Measurements from ENCODE around the gene IPO9.

The IPO9 gene

DNA sequence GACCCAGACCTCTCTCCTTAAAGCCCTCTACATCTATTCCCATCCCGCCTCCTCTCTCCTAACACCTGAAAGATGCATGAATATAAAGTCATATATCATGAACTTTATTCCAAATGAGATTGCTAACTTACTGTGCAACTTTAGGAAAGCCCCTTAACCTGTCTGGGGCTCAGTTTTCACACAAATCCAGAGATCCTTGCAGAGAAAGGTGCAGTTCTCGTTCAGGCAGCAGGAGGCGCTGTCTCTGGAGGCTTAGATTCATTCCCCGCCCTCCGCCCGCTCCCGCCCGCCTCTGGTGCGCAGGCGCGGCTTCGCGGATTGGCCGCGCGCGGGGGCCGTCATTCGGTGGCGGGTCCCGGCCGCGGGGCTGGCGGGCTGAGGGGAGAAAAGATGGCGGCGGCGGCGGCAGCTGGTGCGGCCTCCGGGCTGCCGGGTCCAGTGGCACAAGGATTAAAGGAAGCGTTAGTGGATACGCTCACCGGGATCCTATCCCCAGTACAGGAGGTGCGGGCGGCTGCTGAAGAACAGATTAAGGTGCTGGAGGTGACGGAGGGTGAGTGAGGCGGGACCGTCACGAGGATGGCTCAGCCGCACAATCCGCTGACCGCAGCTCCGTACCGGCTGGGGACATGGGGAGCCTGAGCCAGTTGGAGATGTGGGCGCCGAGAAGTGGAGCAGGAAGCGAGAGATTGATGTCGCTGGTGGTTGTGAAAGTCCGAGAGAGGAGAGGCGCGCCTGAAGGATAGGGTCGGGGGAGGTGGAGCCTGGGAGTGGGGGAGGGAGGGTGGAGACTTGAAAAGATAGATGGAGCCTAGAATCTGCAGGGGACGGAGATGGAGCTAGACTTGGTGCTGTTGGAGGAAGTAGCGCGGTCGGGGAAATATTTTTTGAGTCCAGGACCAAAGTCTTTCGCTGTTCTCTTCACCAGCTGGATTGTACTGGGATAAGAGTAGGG lies at the start of gene IPO9:
Gene IPO9, plus strand, starts transcription at position 338 of the 955 bp plus-strand sequence. Its CDS starts 53 bp downstream, at position 391.
- peak; percentile 96 for DNase-seq

DNA sequence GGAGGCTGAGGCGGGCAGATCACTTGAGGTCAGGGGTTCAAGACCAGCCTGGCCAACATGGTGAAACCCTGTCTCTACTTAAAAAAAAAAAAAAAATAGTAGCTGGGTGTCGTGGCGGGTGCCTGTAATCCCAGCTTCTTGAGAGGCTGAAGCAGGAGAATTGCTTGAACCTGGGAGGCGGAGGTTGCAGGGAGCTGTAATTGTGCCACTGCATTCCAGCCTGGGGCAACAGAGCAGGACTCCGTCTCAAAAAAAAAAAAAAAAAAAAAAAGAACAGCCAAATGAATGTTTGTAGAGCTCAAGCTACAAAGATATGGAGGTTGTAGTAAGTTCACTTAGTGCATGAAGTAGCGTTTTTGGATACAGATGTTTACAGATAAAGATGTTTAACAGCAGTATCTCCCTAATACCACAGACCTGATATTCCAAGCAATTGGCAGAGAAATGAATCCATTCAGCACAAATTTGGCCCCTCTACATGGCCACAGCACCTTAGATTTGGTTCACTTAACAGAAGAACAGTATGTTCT lies 49.5 kb upstream of the IPO9 start:
- DNase-seq = no peak

DNA sequence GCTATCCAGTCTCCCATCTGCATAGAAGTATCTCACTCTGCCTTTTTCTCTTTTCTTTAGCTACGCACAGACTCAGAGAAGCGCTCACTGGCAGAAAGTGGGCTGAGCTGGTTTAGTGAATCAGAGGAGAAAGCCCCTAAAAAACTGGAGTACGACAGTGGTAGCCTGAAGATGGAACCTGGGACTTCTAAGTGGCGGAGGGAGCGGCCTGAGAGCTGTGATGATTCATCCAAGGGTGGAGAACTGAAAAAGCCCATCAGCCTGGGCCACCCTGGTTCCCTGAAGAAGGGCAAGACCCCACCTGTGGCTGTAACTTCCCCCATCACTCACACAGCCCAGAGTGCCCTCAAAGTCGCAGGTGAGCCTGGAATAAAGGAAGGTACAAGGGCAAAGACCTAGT lies 48.0 kb upstream of the IPO9 start:
- DNase-seq = no peak

DNA sequence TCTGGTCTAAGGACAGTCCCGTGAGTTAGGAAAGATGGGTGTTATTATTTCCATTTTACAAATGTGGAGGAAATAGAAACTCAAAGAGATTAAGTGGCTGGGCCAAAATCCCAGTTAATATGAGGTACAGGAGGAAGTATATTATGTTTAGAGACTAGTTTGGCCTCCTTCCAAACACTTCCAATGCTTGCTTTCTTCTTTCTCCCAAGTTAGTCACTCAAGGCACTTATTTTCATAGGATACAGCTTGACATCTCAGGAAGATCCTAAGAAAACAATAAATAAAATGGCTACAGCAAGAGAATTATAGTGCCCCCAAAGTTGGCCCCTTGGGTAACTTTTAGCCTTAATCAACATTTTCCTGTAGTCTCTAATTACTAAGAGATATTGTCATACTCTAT lies 47.5 kb upstream of the IPO9 start:
- DNase-seq = no peak

DNA sequence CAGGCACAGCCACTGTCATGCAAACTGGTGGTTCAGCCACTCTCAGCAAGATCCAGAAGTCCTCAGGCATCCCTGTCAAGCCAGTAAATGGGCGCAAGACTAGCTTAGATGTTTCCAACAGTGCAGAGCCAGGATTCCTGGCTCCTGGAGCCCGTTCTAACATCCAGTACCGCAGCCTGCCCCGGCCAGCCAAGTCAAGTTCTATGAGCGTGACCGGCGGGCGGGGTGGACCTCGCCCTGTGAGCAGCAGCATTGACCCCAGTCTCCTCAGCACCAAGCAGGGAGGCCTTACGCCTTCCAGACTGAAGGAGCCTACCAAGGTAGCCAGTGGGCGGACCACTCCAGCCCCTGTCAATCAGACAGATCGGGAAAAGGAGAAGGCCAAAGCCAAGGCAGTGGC lies 46.6 kb upstream of the IPO9 start:
- no peak for DNase-seq

DNA sequence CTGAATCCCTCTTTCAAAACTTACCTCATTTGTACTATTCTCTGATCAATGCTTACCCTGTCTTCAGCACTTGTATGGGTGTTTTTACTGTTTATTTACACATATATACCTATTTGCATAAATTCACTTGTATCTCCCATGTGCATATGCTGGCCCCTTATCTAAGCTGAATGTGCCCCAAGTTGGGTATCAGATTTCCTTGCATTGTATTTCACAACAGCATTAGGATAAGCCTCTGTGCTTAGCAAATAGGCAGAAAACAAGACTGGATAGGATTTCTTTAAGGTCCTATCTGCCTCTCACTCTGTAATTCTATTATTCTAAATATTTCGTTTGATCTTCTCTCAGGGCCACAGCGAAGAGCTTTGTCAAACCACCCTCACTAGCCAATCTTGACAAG lies 45.9 kb upstream of the IPO9 start:
- no peak for DNase-seq

DNA sequence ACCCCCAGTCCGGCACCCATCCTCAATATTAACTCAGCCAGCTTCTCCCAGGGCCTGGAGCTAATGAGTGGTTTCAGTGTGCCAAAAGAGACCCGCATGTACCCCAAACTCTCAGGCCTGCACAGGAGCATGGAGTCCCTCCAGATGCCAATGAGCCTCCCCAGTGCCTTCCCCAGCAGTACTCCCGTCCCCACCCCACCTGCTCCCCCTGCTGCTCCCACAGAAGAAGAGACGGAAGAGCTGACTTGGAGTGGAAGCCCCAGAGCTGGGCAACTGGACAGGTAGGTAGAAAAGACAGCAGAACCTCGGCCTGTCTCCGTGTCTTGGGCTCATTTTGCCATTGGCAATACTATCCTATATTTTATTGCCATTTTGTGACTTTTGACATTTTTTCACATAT lies 45.4 kb upstream of the IPO9 start:
- DNase-seq = no peak

DNA sequence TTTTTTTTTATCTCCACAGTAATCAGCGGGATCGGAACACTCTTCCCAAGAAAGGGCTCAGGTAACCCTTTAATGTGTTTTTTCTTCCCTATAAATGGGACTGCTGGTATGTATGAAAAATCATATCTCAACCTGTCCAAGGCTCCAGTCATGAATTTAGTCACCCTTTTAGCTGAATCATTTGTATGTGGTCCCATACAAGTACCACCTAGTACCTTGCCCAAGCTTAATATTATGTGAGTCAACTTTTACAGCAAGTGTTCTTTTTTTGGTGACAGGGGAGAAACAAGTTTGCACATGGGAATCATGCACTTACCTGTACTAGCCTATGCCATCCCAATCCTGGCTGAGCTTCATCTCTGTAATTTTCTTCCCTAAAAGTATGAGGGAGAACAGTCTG lies 43.7 kb upstream of the IPO9 start:
- DNase-seq = no peak

DNA sequence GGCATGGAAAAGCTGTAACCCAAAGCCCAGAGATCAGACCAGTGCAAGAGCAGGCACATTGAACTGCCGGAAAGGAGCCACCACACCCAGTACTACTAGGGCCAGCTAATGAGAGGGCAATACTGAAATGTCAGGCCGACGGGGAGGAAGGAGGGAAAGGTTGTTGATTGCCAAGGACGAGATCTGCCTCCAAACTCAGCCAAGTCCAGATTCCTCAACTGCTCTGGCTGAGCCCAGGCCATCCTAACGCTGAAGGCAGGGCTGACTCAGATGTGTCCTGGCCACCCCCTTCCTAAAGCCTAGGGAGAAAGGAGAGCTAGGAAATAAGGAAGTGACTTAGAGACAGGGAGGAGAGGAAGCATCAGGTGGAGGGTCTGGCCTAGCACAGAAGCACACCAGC lies 42.1 kb upstream of the IPO9 start:
- DNase-seq = no peak

DNA sequence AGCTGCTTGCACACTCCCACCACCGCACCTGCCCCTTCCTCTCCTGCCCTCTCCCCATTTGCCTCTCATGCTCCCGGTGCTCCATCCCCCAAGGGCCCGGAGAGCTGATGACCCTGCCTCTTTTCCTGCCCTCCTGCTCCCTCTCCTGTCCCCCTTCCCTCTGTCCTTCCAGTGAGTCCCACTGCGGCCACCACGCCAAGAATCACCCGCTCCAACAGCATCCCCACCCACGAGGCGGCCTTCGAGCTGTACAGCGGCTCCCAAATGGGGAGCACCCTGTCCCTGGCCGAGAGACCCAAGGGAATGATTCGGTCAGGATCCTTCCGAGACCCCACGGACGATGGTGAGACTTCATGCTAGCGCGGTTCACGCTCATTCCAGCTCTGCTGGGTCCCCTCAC lies 40.7 kb upstream of the IPO9 start:
- no peak for DNase-seq

DNA sequence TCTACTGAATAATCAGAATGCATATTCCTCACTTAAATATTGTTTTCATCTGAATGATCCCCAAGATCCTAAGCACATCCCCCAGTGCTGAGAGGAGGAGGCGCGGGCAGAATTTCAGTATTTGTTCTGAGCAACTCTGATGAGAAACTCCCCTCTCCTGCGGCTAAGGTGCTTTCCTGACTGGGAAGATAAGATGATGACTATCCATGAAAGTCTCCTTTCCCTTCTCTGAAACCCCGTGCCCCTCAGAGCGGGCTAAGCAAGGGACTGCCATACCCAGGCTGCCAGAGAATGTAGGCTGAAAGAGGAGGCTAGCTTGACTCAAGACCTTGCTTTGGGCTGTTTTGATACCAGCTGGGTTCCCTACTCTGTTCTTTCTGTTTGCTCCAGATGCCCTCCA lies 39.7 kb upstream of the IPO9 start:
- DNase-seq = no peak

DNA sequence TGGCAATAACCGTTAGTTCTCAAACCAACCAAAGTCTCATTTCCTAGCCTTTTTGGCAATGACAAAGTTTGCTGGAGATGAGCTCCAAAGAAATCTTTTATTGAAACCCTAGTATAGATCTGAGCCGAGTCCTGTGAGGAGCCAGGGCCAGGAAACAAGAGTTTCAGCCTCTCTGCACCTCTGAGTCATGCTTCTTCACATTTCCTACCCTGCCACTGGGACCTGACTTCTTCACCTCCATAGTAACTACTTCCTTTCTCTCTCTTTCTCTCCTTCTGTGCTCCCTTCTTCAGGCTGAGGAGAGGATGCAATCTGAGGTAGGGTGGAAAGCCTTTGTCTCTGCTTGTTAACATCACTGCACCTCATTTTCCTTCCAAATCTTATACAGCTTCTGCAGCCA lies 38.7 kb upstream of the IPO9 start:
- DNase-seq = no peak

DNA sequence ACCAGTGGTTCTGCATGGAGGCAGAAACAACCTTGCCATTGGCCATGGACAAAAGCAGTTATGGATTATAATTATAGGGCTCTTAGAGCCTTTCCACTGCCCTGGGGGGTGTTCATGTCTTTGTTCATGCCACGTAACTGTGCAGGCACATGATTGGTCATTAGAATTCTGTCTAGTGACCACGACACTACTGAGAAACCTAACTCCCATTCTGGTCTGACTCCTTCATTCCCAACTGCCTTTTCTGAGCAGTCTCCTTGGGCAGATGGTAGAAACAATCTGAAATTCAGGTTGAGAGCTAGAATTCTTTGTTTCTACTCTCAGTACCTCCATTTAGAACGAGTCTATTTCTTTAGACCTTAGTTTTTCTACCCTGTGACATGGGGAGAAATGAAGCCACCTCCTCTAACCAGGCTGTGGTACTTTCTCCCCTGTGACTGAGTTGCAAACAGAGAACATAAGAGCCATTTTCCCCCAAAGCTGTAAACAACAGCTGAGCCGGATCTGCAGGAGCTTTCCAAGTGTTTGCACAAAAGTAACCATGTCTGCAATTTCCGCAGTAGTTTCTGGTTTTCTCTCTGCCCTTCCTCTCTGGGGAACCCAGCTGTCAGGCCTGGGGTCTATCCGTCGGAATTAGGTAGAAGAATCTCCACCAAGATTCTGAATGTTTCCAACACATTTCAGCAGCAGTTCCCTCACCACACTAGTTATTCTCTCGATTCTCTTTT lies 37.7 kb upstream of the IPO9 start:
- DNase-seq = no peak

DNA sequence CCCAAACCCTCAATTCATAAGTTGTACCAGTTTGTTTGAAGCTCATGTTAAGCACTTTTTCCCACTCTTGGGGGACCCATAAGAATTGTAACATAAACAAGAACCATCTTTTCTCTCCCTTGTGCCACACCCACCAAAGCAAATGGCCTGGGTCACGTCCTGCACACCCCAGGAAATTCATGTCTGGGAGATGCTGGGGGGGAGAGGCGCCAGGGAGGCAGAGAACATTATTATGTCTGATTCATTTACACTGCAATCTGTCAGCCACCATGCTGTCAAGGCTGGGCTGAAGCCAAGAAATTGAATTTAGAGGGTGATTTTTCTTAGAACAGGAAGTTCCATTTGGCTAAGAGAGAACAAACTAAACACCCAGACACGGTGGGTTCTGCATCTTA lies 37.2 kb upstream of the IPO9 start:
- no peak for DNase-seq

DNA sequence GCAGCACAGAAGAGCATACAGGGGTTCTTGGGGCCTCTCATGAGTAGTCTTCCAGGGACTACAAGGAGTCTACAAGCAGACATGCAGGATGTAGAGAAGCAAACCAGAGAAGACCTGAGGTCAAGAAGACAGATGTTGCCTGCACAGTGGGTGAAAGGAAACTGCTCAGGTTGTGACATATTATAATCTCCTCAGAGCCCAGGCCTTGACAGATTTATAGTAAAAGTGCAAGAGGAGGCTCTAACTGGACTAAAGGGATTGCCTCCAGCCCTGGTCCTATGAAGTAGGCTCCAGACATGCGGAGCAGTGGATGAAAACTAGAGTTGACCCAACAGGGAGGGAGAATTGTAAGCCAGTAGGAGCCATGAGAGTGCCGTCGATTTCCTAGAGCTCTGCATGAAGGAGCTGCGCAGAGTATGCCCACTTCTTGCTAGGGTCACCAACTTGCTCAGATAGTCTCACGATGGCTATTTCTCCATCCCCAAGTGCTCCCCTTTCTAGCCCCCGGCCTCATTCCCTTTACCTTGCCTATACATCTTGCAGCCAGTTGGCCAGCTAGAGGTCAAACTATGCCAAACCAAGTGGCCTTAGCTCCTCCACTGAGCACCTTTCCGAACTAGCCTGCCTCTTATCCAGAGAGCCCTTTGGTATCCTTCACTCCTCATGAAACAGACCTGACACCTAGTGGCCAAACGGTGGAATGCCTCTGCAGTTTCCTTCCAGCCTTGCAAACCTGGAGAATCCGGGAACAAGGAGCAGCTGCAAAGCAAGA lies 36.2 kb upstream of the IPO9 start:
- peak; percentile 56 for DNase-seq

DNA sequence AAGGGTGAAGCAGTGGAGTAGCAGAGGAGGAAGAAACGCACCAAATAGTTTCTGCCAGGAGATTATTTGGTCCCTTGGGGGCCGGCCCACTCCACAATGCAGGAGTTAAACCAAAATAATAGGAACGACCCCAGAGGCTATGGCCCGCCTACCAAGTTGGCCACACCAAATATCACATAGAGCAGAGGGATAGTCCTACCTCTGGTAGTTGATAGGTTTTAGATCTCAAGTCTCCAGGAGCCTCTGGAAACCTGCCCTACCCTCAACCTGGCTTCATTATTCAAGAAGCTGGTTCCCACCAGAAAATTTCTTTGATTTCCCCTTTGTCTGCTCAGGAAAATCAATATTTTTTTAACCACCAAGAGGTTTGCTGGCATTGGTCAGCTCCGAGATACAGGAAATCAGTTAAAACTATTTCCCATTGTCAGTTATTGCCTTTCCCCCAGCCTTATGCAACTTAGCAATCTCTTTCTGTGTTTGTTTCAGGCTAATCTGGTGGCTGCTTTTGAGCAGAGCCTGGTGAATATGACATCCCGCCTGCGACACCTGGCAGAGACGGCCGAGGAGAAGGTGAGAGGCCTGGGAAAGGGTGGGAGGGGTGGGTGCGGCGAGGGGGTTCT lies 35.5 kb upstream of the IPO9 start:
- DNase-seq = no peak

DNA sequence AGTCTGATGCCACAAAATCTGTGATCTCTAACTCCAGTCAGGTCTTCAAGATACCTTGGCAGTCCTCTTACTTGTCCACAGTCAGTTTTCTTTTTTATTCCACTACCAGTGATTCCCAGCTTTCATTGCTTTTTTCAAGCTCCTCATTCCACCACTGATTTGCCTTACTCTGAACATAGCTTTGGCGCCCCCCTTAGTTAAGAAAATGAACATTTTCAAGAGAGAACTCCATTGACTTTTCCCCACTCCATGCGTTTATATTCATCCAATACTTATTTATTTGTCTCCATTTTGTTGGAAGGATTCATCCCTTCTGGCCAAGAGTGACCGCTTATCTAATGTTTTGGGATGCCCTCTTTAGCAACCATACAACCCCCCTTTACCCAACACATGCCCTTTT lies 33.9 kb upstream of the IPO9 start:
- DNase-seq = no peak

DNA sequence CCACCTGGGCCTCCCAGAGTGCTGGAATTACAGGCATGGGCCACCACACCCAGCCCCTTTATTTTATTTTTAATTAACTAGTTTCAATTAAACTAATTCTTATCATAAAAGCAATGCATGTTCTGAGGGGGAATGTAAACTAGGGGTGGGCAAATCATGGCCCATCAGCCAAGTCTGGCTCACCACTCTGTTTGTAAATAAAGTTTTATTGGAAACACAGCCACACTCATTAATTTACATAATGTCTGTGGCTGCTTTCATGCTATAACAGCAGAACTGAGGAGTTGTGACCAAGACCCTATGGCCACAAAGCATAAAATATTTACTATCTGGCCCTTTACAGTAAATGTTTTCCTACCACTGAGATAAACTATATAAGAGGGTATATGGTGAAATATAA lies 28.7 kb upstream of the IPO9 start:
- DNase-seq = no peak

DNA sequence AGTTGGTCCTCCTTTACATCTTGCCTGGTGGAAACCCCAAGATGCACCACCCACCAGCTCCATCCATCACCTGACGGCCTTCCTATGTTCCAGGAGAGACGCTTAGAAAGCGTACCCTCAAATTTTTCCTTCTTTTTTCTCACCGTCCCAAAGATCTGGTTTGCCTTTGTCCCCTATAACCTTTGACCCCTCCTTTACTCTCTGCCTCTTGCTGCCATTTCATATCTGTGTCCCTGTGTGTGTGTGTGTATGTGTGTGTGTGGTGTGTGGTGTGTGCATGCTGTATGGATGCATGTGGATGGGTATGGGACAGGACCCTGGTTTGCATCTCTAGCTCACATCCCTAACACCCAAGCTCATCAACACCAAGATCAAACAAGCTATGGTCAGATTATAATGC lies 22.2 kb upstream of the IPO9 start:
- no peak for DNase-seq

DNA sequence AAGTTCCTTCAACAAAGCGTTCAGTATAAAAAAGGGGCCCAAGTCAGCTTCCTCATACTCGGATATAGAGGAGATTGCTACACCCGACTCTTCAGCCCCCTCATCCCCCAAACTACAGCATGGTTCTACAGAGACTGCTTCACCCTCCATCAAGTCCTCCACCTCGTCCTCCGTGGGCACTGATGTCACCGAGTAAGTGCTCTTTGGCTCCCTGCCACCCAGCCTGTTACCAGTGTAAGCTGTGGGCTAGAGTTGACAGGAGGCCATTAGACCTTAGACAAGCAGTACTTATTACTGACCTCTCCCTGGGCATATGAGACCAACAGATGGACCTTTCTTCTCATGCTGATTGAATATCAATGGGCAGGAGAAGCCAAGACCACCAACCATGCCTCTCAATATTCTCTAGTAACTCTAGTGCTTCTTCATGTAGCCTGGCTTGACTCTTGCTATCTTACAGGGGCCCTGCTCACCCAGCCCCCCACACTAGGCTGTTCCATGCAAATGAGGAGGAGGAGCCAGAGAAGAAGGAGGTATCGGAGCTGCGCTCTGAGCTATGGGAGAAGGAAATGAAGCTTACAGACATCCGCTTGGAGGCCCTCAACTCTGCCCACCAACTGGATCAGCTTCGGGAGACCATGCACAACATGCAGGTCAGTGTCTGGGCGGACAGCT lies 20.9 kb upstream of the IPO9 start:
- DNase-seq = no peak

DNA sequence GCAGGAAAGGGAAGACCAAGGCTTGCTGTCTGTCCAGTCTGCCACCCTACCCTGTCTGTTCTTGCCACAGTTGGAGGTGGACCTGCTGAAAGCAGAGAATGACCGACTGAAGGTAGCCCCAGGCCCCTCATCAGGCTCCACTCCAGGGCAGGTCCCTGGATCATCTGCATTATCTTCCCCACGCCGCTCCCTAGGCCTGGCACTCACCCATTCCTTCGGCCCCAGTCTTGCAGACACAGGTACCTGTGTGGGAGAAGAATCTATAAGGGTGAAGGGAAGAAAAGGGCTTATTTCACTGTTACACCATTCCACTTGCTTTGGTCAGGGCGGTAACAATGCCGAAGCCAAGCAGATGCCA lies 20.3 kb upstream of the IPO9 start:
- DNase-seq = no peak

DNA sequence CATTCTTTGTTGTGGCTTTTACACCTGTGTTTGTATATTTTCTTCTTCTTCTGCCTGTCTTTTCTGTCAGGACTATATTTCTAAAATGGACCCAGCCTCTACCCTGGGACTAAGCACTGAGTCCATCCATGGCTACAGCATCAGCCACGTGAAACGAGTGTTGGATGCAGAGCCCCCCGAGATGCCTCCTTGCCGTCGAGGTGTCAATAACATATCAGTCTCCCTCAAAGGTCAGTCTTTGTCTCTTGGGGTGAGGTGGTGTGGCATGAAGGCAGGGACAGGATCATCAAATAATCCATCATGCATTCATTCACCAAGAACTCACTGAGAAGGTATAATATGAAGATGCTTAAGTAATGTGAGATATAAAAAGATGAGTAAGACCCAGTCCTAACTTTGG lies 19.1 kb upstream of the IPO9 start:
- DNase-seq = no peak

Measured in CD4-positive, alpha-beta T cell treated with Interleukin-17A for 4 hours (primary cell).